Dendritic cell treated with granulocyte-macrophage colony-stimulating factor and Interleukin-4, amounts not matched to agents 40 ng/mL and 50 ng/mL, for 4 days (primary cell): ENCODE measurements around the gene CDX2.
"Not testable (repeated sequence)": the region's sequence is repeated elsewhere in the genome, so short reads cannot be mapped to it uniquely, and the experiment has no call there.

ENCODE experiments used
- H3K27ac Mint-ChIP-seq: one replicate; pipeline ENCODE4 v1.8.0; 2022; ENCODE audit warnings: mild to moderate bottlenecking, mixed read lengths
- H3K27me3 Mint-ChIP-seq: one replicate; pipeline ENCODE4 v1.8.0; 2022; ENCODE audit warnings: mild to moderate bottlenecking, mixed read lengths
- H3K36me3 Mint-ChIP-seq: one replicate; pipeline ENCODE4 v1.8.0; 2022; ENCODE audit warnings: low read depth, mixed read lengths
- H3K4me1 Mint-ChIP-seq: one replicate; pipeline ENCODE4 v1.8.0; 2022; ENCODE audit warnings: low read depth, mixed read lengths
- H3K4me3 Mint-ChIP-seq: one replicate; pipeline ENCODE4 v1.8.0; 2022; ENCODE audit warnings: mild to moderate bottlenecking, moderate library complexity, mixed read lengths
- H3K9me3 Mint-ChIP-seq: one replicate; pipeline ENCODE4 v1.8.0; 2022; ENCODE audit warnings: mixed read lengths
- intact Hi-C: fragments of 100-400 bp; cut with micrococcal nuclease; formaldehyde crosslinking; loops from one replicate; pipeline ENCODE4 v1.15.0; 2022

CDX2 gene

GRCh38 chr13:27965343-27965739 lies 3.8 kb downstream of the CDX2 start:
- H3K4me3 Mint-ChIP-seq = no peak overlapping the region
- no peak overlapping the region for H3K27ac Mint-ChIP-seq
- peaks cover 96% of the 10 kb centered on the region for H3K27me3 Mint-ChIP-seq
- H3K4me1 Mint-ChIP-seq = peaks cover 40% of the 10 kb centered on the region
- no peaks in the 10 kb centered on the region for H3K36me3 Mint-ChIP-seq
- H3K9me3 Mint-ChIP-seq = no peaks in the 10 kb centered on the region
- intact Hi-C loops = no loop called here

DNA sequence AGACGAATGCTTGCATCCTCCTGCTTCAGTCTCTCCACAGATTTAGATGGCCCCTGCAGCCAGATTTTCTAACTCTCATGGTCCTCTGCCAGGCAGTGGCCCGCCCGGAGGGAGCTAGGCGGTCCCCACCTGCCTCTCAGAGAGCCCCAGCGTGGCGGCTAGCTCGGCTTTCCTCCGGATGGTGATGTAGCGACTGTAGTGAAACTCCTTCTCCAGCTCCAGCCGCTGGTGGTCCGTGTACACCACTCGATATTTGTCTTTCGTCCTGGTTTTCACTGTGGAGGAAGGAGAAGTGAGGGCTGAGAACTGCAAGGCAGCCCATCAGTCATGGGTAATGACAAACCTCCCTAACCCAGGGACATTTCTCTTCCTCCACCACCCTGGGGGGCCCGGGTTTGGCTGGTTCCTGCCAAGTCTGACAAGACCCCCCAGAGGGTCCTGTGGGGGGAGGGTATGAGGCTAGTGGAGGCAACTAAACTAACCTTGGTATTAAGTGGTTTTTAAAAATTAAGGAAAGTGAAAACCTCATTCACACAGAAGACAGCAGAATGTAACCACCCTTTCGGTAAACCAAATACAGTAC lies 4.3 kb downstream of the CDX2 start:
- H3K27me3 Mint-ChIP-seq = peaks cover 98% of the 10 kb centered on the region
- intact Hi-C loops = no loop called here

DNA sequence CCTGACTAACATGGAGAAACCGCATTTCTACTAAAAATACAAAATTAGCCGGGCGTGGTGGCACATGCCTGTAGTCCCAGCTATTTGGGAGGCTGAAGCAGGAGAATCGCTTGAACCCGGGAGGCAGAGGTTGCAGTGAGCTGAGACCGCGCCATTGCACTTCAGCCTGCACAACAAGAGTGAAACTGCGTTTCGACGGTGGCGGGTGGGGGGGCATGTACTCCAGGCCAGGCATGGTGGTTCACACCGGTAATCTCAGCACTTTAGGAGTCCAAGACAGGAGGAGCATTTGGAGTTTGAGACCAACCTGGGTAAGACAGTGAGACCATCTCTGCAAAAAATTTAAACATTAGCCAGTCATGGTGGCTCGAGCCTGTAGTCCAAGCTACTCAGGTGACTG lies 4.9 kb downstream of the CDX2 start:
- H3K9me3 Mint-ChIP-seq, H3K4me3 Mint-ChIP-seq, H3K36me3 Mint-ChIP-seq, intact Hi-C loops, H3K27ac Mint-ChIP-seq: not testable (repeated sequence)
- H3K27me3 Mint-ChIP-seq = peaks cover 97% of the 10 kb centered on the region
- peaks cover 39% of the 10 kb centered on the region for H3K4me1 Mint-ChIP-seq

More for the DNA sequence above, 4.3 kb downstream of the CDX2 start:
- H3K27ac Mint-ChIP-seq = no peak overlapping the region
- no peak overlapping the region for H3K4me3 Mint-ChIP-seq
- H3K9me3 Mint-ChIP-seq = no peaks in the 10 kb centered on the region
- peaks cover 43% of the 10 kb centered on the region for H3K4me1 Mint-ChIP-seq
- H3K36me3 Mint-ChIP-seq = no peaks in the 10 kb centered on the region

DNA sequence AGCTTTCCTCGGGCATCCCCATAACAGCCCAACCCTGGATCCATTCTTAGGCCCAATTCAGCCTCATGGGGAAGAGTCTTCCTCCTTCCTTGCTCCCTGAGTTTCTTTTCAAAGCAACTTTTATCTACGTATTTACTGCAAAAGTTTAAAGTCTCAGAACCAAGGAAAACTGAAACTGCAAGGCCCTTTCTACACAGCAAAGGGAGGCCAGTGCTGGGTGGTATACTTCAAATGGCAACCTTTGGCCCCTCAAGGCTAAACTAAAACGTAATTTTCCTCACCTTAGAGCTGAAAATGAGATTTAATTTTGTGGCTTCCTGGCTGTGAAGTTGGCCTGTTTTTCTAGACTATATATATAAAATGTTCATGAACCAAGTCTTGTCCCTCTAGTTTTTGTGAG lies 5.6 kb downstream of the CDX2 start:
- Mint-ChIP-seq H3K4me3 (no peak overlapping the region), H3K4me1 (peaks cover 31% of the 10 kb centered on the region), H3K9me3 (no peaks in the 10 kb centered on the region), H3K27ac (no peak overlapping the region), H3K27me3 (peaks cover 97% of the 10 kb centered on the region), H3K36me3 (no peaks in the 10 kb centered on the region)
- intact Hi-C loops = no loop called here

DNA sequence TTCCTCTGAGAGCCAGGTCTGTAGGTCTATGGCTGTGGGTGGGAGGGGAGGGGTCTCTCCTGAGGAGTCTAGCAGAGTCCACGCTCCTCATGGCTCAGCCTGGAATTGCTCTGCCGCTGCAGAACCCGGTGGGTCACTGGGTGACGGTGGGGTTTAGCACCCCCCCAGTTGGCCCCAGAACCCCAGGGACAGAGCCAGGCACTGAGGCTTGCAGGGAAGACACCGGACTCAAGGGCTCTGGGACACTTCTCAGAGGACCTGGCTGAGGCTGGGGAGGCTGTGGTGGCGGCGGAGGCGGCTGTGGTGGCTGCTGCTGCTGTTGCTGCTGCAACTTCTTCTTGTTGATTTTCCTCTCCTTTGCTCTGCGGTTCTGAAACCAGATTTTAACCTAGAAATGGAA lies 6.1 kb downstream of the CDX2 start:
- H3K36me3 Mint-ChIP-seq = no peaks in the 10 kb centered on the region
- H3K4me1 Mint-ChIP-seq = peaks cover 29% of the 10 kb centered on the region
- no peak overlapping the region for H3K27ac Mint-ChIP-seq
- H3K27me3 Mint-ChIP-seq = peaks cover 96% of the 10 kb centered on the region
- no peaks in the 10 kb centered on the region for H3K9me3 Mint-ChIP-seq
- H3K4me3 Mint-ChIP-seq = no peak overlapping the region
- intact Hi-C loops = no loop called here

DNA sequence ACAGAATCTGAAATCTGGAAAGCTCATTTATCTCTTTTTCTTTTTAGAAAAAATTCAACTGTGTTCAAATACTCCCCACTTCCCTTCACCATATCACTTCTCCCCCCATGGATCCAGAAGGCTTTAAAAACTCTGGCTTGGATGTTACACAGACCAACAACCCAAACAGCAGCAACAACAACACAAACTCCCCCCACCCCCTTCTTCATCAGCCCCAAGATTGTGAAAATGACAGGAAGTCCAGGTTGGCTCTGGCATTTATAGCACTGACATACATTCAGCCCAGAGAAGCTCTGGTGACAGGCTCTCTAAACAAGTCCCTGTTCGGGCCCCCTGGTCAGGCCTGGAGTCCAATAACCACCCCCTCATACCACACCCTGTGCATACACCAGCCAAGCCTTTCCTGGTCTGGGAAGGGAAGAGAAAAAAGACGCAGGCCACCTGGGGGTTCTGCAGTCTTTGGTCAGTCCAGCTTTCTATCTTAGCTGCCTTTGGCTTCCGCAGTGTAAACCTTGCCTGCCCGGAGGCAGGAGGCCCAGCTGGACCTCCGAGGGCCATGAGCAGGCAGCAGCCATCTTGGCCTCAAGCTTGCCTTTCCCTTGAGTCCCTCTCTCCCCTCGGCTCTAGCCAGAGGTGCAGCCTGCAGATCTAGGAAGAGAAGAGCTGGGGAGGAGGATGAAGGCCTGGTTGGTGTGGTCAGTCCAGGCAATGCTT lies 6.8 kb downstream of the CDX2 start:
- peaks cover 96% of the 10 kb centered on the region for H3K27me3 Mint-ChIP-seq
- H3K36me3 Mint-ChIP-seq = no peaks in the 10 kb centered on the region
- H3K27ac Mint-ChIP-seq = no peak overlapping the region
- H3K4me1 Mint-ChIP-seq = peaks cover 22% of the 10 kb centered on the region
- no peaks in the 10 kb centered on the region for H3K9me3 Mint-ChIP-seq
- no peak overlapping the region for H3K4me3 Mint-ChIP-seq
- intact Hi-C loops = no loop called here

DNA sequence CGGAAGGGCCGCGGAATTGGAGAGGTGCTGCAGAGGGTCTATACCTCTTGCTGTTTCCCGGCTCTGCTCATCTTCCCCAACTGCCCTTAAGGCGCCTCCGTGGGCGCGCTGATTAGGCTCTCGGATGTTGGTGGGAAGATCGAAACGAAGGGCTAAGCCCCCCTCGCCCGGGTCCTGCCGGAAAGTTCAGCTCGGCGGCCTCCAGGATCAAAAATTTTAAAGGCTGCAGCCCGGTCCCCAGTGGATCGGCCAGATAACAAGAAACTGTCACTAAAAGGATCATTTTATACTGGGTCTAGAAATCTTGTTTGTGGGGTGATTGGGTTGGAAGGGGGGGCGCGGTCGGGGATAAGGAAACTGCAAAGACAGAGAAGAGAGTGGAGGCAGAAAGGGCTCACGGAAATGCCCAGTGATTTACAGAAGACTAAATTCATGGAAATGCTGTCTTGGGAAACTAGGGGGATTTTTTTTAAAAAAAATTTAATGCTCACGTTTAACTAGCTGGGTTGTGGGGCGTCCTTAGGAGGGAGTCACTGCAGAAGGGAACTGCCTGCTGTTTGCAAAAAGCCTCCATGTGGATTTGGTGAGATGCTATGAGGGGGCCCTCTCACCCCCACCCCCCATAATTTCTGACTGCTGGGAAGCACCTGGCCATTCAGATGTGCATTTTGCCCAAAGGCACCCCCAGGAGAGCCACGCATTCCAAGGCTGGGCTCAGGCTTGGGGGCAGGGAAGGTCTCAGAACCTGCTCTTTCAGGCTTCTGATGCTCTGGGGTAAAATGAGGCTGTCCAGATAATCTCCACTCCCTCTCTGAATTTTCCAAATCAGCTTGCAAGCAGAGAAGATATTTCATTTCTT lies 7.7 kb downstream of the CDX2 start:
- Mint-ChIP-seq H3K36me3 (no peaks in the 10 kb centered on the region), H3K27me3 (peaks cover 94% of the 10 kb centered on the region), H3K4me1 (peaks cover 18% of the 10 kb centered on the region), H3K4me3 (peak overlapping the region; percentile 52), H3K27ac (no peak overlapping the region), H3K9me3 (no peaks in the 10 kb centered on the region)
- intact Hi-C loops = no loop called here

GRCh38 chr13:27960362-27961226 lies 8.5 kb downstream of the CDX2 start:
- Mint-ChIP-seq H3K4me1 (peaks cover 18% of the 10 kb centered on the region), H3K27me3 (peaks cover 93% of the 10 kb centered on the region), H3K36me3 (no peaks in the 10 kb centered on the region), H3K4me3 (peak overlapping the region; percentile 67), H3K27ac (no peak overlapping the region), H3K9me3 (no peaks in the 10 kb centered on the region)
- intact Hi-C loops = no loop called here

GRCh38 chr13:27959976-27960361 lies 9.1 kb downstream of the CDX2 start:
- Mint-ChIP-seq H3K36me3 (no peaks in the 10 kb centered on the region), H3K4me3 (peak overlapping the region; percentile 67), H3K4me1 (peaks cover 18% of the 10 kb centered on the region), H3K27me3 (peaks cover 93% of the 10 kb centered on the region), H3K9me3 (no peaks in the 10 kb centered on the region), H3K27ac (no peak overlapping the region)
- intact Hi-C loops = loop anchor here (10.0 kb wide), 1 partner anchor 405 kb away; no protein-coding TSS in a partner anchor

- no peaks in the 10 kb centered on the region for H3K36me3 Mint-ChIP-seq
- no peak overlapping the region for H3K4me3 Mint-ChIP-seq
- intact Hi-C loops = loop anchor here (10.0 kb wide), 1 partner anchor 402 kb away; no protein-coding TSS in a partner anchor
- H3K4me1 Mint-ChIP-seq = peaks cover 33% of the 10 kb centered on the region
- peaks cover 83% of the 10 kb centered on the region for H3K27me3 Mint-ChIP-seq
- no peak overlapping the region for H3K27ac Mint-ChIP-seq
- no peaks in the 10 kb centered on the region for H3K9me3 Mint-ChIP-seq
These were observed 12.4 kb downstream of the CDX2 start for GRCh38 chr13:27956576-27957300.

GRCh38 chr13:27955014-27955591 lies 14.0 kb downstream of the CDX2 start:
- no peaks in the 10 kb centered on the region for H3K36me3 Mint-ChIP-seq
- intact Hi-C loops = loop anchor here (10.0 kb wide), 1 partner anchor 400 kb away; no protein-coding TSS in a partner anchor
- no peak overlapping the region for H3K4me3 Mint-ChIP-seq
- peaks cover 17% of the 10 kb centered on the region for H3K4me1 Mint-ChIP-seq
- no peak overlapping the region for H3K27ac Mint-ChIP-seq
- H3K9me3 Mint-ChIP-seq = peaks cover 2% of the 10 kb centered on the region
- peaks cover 82% of the 10 kb centered on the region for H3K27me3 Mint-ChIP-seq

- Mint-ChIP-seq H3K4me3 (peak overlapping the region; percentile 78), H3K27ac (peak overlapping the region; percentile 74), H3K4me1 (peaks cover 15% of the 10 kb centered on the region), H3K9me3 (peaks cover 6% of the 10 kb centered on the region), H3K27me3 (peaks cover 82% of the 10 kb centered on the region), H3K36me3 (no peaks in the 10 kb centered on the region)
- intact Hi-C loops = loop anchor here (10.0 kb wide), 1 partner anchor 400 kb away; no protein-coding TSS in a partner anchor
These were observed 14.7 kb downstream of the CDX2 start for GRCh38 chr13:27954406-27954851.
